Upper lobe of left lung (tissue), 6 donors: ENCODE results near the gene SARS2. TPM values are rescaled to one million over a fixed set of nuclear protein-coding genes. Genes with fewer than 3 reads are reported as not detected.

Source experiments
- ATAC-seq, 2 donors: fragments of 200-7000 bp; cut with Tn5 transposase; one replicate each; pipeline ENCODE4 v1.9.1; 2022; ENCODE audit warnings: mild to moderate bottlenecking in 2 of 2, moderate library complexity in 2 of 2; ENCODE audit not compliant: low FRiP score in 2 of 2
- DNase-seq, 2 donors: peaks; one replicate each; pipeline ENCODE4 v3.0.0-alpha.2; 2019 to 2020
- H3K27ac ChIP-seq, 4 donors: fragments of 200-600 bp; sonication (generic); one replicate each; pipeline ENCODE4 v1.5.1; 2016 to 2019
- H3K27me3 ChIP-seq, 4 donors: fragments of 200-600 bp; sonication (generic); one replicate each; pipeline ENCODE4 v1.5.1; 2017 to 2019
- H3K36me3 ChIP-seq, 4 donors: fragments of 200-600 bp; sonication (generic); one replicate each; pipeline ENCODE4 v1.5.1; 2016 to 2019
- H3K4me1 ChIP-seq, 4 donors: fragments of 200-600 bp; sonication (generic); one replicate each; pipeline ENCODE4 v1.5.1; 2018 to 2019
- H3K4me3 ChIP-seq, 4 donors: fragments of 200-600 bp; sonication (generic); one replicate each; pipeline ENCODE4 v1.5.1; 2017 to 2019; ENCODE audit warnings: mild to moderate bottlenecking in 2 of 4, moderate library complexity in 1 of 4
- H3K9me3 ChIP-seq, 4 donors: fragments of 200-600 bp; sonication (generic); one replicate each; pipeline ENCODE4 v1.5.1; 2018 to 2019
- EP300 ChIP-seq, 4 donors: sonication (generic); formaldehyde crosslinking; IDR thresholded peaks; one replicate each; pipeline ENCODE4 v1.5.1; 2017; ENCODE audit warnings: antibody characterized with exemption in 4 of 4, control low read depth in 2 of 4
- POLR2A ChIP-seq, 4 donors: fragments of 450-650 bp; IDR thresholded peaks; one replicate each; pipeline ENCODE4 v1.5.1; 2016 to 2017; ENCODE audit warnings: antibody characterized with exemption in 4 of 4, mild to moderate bottlenecking in 2 of 4
- POLR2AphosphoS5 ChIP-seq, 2 donors: sonication (generic); formaldehyde crosslinking; IDR thresholded peaks; one replicate each; pipeline ENCODE4 v1.5.1; 2017; ENCODE audit warnings: antibody characterized with exemption in 2 of 2
- WGBS, 2 donors: methylation state at CpG; one replicate each; pipeline ENCODE4 v1.1.5; 2017 to 2018; 5-methylcytosine and 5-hydroxymethylcytosine counted together
- total RNA-seq, 6 donors: library from RNA; depleted of rRNA in 4 of 6; stranded (reverse); fragments of >200 nt in 4 of 6; gene quantifications; one replicate each; pipeline versions ENCODE4 v1.1.0 to v1.2.1, GENCODE V29; 2016 to 2021
- TF ChIP-seq, protein P1 (sequence below), 6 experiments: fragments of 450-650 bp in 4 of 6; fragments of 200-600 bp in 2 of 6; sonication (generic) in 2 of 6; IDR thresholded peaks; one replicate each; pipeline ENCODE4 v1.5.1; 2016 to 2019; ENCODE audit warnings: antibody characterized with exemption in 6 of 6
- donor health status: DM: no; HTN: no; CAD: no; lungs with moderate emphysema.
- donor health status: DM: no; HTN: yes; CAD: no; lungs with severe emphysema.

The SARS2 gene
- total RNA-seq, 6 donors from 2014 or later: 14.3 to 54.5 (median 23.0) TPM

DNA sequence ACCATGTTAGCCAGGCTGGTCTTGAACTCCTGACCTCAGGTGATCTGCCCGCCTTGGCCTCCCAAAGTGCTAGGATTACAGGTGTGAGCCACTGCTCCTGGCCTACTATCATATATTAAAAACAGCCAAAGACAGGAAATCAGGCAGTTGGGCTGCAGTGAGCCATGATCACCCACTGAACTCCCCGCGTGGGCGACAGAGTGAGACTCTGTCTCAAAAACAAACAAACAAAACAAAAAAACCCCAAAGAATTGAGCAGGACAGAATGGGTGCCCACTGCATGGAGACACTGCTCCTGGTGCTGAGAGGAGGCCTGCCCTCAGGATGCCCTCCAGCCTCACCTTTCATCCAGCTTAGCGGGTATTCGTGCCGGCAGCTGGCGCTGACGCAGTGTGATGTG is 47.3 kb downstream of the SARS2 start:
- ATAC-seq (no peak), DNase-seq (no peak)
- Histone ChIP-seq H3K27ac (no peak overlapping the region), H3K4me3 (no peak overlapping the region), H3K36me3 (peaks cover 0 to 65% (median 38%) of the 10 kb centered on the region in 4 donors), H3K27me3 (no peaks in the 10 kb centered on the region), H3K9me3 (no peaks in the 10 kb centered on the region), H3K4me1 (peaks cover 5 to 6% (median 6%) of the 10 kb centered on the region in 4 donors)
- WGBS, 2 donors: 95 to 96% methylated on average over 9 of the region's 9 CpGs
- TF ChIP-seq POLR2AphosphoS5 (IDR thresholded peaks at IDR 0.05) (no peak), EP300 (IDR thresholded peaks at IDR 0.05) (no peak)

DNA sequence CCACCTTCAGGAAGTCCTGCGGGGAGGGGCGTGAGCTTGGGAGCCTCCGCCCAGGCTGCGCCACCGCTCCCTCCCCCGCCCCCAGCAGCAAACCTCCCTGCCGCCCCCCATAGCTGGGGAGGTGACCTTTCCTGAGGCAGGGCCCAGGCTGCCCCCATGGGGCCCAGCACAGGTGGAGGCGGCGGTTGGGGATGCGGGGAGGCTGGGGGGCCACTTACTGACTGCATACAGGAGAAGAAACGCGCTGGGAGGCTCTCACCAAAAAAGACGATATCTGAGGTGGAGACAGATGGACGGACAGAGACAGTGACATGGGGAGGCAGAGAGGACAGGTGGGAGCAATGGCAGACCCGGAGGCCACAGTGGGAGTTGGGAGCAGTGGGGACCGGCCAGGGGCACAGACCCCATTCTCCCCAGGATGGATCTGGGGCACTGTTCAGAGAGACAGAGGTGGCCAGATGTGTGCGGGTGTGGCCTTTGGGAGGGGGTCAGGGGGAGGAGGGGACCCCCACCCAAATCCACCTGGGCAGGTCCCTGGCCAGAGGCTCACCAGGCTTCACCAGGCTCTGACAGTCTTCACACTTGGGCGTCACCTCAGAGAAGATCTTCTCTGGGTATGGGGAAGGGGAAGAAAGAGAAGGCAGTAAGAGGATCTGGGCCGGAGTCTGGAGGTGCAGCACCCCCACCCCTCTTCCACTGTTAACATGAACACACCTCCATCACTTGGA is 49.5 kb downstream of the SARS2 start:
- 96% methylated on average over 12 to 16 of the region's 19 CpGs for WGBS, 2 donors
- Histone ChIP-seq H3K27ac (no peak overlapping the region), H3K9me3 (no peaks in the 10 kb centered on the region), H3K4me3 (no peak overlapping the region), H3K4me1 (peaks cover 16 to 19% (median 16%) of the 10 kb centered on the region in 4 donors), H3K36me3 (peaks cover 0 to 51% (median 31%) of the 10 kb centered on the region in 4 donors), H3K27me3 (no peaks in the 10 kb centered on the region)
- TF ChIP-seq POLR2A (IDR thresholded peaks at IDR 0.05): no peak
- no peak for TF ChIP-seq POLR2AphosphoS5 (IDR thresholded peaks at IDR 0.05)
- TF ChIP-seq, protein P1, sequence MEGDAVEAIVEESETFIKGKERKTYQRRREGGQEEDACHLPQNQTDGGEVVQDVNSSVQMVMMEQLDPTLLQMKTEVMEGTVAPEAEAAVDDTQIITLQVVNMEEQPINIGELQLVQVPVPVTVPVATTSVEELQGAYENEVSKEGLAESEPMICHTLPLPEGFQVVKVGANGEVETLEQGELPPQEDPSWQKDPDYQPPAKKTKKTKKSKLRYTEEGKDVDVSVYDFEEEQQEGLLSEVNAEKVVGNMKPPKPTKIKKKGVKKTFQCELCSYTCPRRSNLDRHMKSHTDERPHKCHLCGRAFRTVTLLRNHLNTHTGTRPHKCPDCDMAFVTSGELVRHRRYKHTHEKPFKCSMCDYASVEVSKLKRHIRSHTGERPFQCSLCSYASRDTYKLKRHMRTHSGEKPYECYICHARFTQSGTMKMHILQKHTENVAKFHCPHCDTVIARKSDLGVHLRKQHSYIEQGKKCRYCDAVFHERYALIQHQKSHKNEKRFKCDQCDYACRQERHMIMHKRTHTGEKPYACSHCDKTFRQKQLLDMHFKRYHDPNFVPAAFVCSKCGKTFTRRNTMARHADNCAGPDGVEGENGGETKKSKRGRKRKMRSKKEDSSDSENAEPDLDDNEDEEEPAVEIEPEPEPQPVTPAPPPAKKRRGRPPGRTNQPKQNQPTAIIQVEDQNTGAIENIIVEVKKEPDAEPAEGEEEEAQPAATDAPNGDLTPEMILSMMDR (IDR thresholded peaks at IDR 0.05): no peak
- TF ChIP-seq EP300 (IDR thresholded peaks at IDR 0.05): no peak
- ATAC-seq (no peak), DNase-seq (peak in 1 of 2 donors; percentile 80)

DNA sequence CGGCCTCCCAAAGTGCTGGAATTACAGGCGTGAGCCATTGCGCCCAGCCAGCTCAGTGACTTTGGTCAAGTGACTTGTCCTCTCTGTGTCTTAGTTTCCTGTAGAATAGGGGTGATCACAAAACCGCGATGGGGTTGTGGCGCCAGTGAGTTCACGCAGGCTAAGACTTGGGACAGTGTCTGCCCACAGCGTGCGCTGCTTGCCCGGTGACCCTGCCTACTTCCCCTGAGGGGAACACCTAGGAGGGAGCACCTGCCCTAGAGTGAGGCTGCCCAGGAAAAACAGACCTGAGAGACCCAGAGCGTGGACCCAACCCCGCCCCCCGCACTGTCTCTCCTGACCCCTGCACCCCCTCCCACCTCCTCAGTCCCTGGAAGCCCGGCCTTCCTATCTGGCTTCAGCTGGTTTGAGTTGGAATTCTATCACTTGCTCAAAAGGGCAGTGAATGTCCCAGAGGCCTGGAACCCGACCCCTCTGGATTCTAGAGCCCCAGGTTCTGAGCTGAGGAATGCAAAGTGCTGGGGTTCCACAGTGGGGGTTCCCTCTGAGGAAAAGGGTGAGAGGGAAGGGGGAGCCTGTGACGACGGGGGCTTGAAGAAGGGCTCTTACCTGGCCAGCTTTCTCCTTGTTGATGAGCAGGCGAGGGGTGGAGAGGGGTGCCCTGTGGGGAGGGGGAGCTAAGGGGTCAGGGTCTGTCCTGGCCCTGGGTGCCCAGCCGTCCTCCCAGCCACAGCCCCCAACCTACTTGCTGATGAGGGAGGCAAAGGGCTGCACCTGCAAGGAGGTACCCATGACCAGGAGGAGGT is 50.3 kb downstream of the SARS2 start:
- peaks cover 16 to 19% (median 16%) of the 10 kb centered on the region in 4 donors for H3K4me1 ChIP-seq
- DNase-seq (no peak), ATAC-seq (no peak)
- no peak overlapping the region for H3K27ac ChIP-seq
- H3K9me3 ChIP-seq: no peaks in the 10 kb centered on the region
- peaks cover 0 to 51% (median 31%) of the 10 kb centered on the region in 4 donors for H3K36me3 ChIP-seq
- TF ChIP-seq POLR2A (IDR thresholded peaks at IDR 0.05) (no peak), POLR2AphosphoS5 (IDR thresholded peaks at IDR 0.05) (no peak), EP300 (IDR thresholded peaks at IDR 0.05) (no peak)
- TF ChIP-seq, protein P1 (IDR thresholded peaks at IDR 0.05): no peak
- 93 to 94% methylated on average over 6 to 19 of the region's 19 CpGs for WGBS, 2 donors
- no peaks in the 10 kb centered on the region for H3K27me3 ChIP-seq
- H3K4me3 ChIP-seq: no peak overlapping the region

DNA sequence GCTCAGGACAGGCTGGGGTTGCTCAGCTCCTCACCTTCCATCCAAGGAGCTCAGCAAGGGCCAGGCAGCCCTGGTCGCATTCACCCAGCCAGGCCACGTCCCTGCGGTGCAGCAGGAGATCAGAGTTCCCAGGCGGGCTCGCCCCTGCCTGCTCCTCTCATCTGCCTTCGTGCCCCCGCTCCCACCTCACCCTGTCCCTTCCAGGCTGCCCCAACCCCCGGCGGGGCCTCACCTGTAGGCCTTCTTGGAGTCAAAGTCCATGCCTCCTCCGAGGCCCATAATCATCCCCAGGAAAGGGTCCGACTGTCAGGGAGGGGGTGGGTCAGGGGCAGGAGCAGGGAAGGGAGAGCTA is 51.2 kb downstream of the SARS2 start:
- no peak for ATAC-seq
- Histone ChIP-seq H3K4me1 (peaks cover 16 to 19% (median 16%) of the 10 kb centered on the region in 4 donors), H3K36me3 (peaks cover 0 to 51% (median 31%) of the 10 kb centered on the region in 4 donors), H3K27me3 (no peaks in the 10 kb centered on the region), H3K9me3 (no peaks in the 10 kb centered on the region), H3K4me3 (no peak overlapping the region), H3K27ac (peak overlapping the region in 1 of 4 donors; percentile 89)
- no peak for TF ChIP-seq POLR2AphosphoS5 (IDR thresholded peaks at IDR 0.05)
- TF ChIP-seq EP300 (IDR thresholded peaks at IDR 0.05): no peak
- WGBS, 2 donors: 89 to 98% methylated on average over 4 to 11 of the region's 11 CpGs
- no peak for DNase-seq

DNA sequence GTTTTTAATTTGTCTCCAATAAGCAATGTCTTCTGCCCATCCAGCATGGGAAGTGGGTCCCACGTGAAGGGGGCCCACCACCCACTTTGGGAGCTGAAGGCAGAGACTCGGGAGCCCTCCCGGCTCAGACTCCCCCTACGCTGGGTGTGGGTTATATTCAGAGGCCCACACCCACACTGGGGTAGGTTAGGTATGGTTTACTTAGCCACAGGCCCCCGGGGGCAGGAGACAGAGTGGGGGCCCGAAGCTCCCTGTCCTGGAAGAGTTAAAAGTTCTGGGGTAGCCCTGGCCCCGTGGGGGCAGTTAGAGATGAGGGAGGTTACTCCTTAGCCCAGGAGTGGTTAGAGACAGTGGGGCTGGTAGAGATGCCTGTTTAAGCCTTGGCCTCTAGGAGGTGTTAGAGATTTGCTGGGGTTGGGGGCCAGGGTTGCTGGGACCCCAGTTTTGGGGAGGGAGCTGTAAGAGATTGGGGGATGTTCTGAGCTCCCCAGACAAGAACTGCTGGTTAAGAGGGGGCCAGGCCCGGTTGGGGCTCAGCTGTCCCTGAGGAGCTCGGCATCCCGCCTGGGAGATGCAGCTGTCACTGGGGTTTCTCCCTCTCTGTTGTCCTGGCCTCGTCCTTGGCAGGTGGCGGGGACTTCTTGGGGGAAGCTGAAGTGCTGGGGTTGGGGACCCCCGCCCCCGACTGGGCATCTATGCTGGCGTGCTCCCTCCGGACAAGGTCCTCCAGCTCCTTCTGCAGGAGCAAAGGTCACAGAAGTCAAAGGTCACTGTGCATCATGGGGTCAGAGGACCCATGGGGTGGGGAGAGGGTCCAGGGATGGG is 51.8 kb downstream of the SARS2 start:
- Histone ChIP-seq H3K27ac (peak overlapping the region; percentile 55 to 89 (median 86)), H3K9me3 (no peaks in the 10 kb centered on the region), H3K4me1 (peaks cover 16 to 19% (median 16%) of the 10 kb centered on the region in 4 donors), H3K27me3 (no peaks in the 10 kb centered on the region), H3K36me3 (peaks cover 0 to 51% (median 31%) of the 10 kb centered on the region in 4 donors), H3K4me3 (no peak overlapping the region)
- TF ChIP-seq, protein P1 (IDR thresholded peaks at IDR 0.05): no peak
- no peak for TF ChIP-seq EP300 (IDR thresholded peaks at IDR 0.05)
- no peak for TF ChIP-seq POLR2A (IDR thresholded peaks at IDR 0.05)
- no peak for TF ChIP-seq POLR2AphosphoS5 (IDR thresholded peaks at IDR 0.05)
- WGBS, 2 donors: 70 to 77% methylated on average over 13 to 16 of the region's 16 CpGs
- DNase-seq (no peak), ATAC-seq (no peak)
